KMS-11 (cell line): ENCODE results near the gene CNOT3.
"Not testable (repeated sequence)": the region's sequence is repeated elsewhere in the genome, so short reads cannot be mapped to it uniquely, and the experiment has no call there.

Source experiments
- H2AFZ ChIP-seq: fragments of 200-600 bp; sonication (generic); 2 replicates; pipeline ENCODE4 v1.6.1; 2016; ENCODE audit warnings: antibody characterized with exemption, mixed run types, low read depth
- H3K27ac ChIP-seq: fragments of 200-600 bp; sonication (generic); 2 replicates; pipeline ENCODE4 v1.6.1; 2016; ENCODE audit warnings: mild to moderate bottlenecking, mixed run types
- H3K27me3 ChIP-seq: fragments of 200-600 bp; sonication (generic); 2 replicates; pipeline ENCODE4 v1.6.1; 2017; ENCODE audit warnings: mild to moderate bottlenecking, low read depth, mixed run types, moderate library complexity; ENCODE audit not compliant: insufficient read depth
- H3K36me3 ChIP-seq: fragments of 200-600 bp; sonication (generic); 2 replicates; pipeline ENCODE4 v1.6.1; 2017; ENCODE audit warnings: mild to moderate bottlenecking, mixed run types; ENCODE audit not compliant: insufficient read depth
- H3K4me1 ChIP-seq: fragments of 200-600 bp; sonication (generic); 2 replicates; pipeline ENCODE4 v1.6.1; 2016; ENCODE audit warnings: mild to moderate bottlenecking, low read depth, mixed run types; ENCODE audit not compliant: poor library complexity, severe bottlenecking
- H3K4me2 ChIP-seq: fragments of 200-600 bp; sonication (generic); 2 replicates; pipeline ENCODE4 v1.7.0; 2016; ENCODE audit warnings: mild to moderate bottlenecking, mixed run types
- H3K4me3 ChIP-seq: fragments of 200-600 bp; sonication (generic); IDR thresholded peaks from 2 replicates; pipeline ENCODE4 v1.6.1; 2017; ENCODE audit warnings: low read depth, low read length, mixed read lengths; ENCODE audit not compliant: insufficient read depth
- H3K79me2 ChIP-seq: fragments of 200-600 bp; sonication (generic); 2 replicates; pipeline ENCODE4 v1.6.1; 2016; ENCODE audit warnings: low read depth, mixed run types; ENCODE audit not compliant: insufficient read depth
- H3K9ac ChIP-seq: fragments of 200-600 bp; sonication (generic); 2 replicates; pipeline ENCODE4 v1.6.1; 2016; ENCODE audit warnings: mild to moderate bottlenecking, mixed run types
- H4K20me1 ChIP-seq: fragments of 200-600 bp; sonication (generic); 2 replicates; pipeline ENCODE4 v1.6.1; 2016; ENCODE audit warnings: mild to moderate bottlenecking, mixed run types; ENCODE audit not compliant: insufficient read depth
- TF ChIP-seq, protein P1 (sequence below): fragments of 200-600 bp; sonication (generic); conservative IDR thresholded peaks from 2 replicates; pipeline ENCODE4 v1.6.1; 2017; ENCODE audit warnings: low read depth, mild to moderate bottlenecking, antibody characterized with exemption, low read length, moderate library complexity, mixed read lengths

CNOT3 gene

DNA sequence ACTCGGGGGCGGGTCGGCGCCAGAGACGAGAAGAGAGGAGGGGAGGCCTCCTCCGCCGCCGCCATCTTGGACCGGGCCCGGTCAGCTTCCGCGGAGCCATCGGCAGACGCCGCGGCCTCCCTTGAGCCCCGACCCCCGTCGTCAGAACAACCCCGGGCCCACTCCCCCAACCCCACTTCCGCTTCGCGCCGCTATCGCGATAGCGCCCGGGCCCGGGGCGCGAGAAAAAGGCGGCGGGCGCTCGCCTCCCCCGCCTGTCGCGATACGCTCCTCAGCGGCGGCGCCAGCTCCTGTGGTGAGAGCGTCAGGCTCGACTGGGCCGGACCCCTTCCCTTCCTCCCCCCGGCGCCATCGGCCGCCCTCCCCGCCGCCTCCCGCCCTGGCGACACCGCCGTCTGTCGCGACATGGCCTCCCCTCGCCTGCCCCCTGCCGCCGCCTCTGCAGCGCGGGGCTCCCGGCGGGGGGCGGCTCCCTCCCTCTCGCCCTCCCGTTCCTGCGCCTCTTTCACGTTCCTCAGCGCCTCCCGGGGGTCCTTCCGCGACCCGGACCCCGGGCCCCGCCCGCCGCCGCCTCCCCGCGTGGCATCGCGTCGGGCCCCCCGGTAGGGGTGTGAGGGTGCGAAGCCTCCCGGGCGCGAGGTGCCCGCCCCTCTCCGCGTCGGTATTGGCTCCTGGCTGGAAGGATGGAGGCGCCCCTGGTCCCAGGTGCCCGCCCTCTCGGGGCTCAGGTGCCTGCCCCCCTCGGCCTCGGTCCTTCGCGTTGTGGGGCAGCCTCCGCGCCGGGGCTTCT lies at the start of gene CNOT3:
TSS of gene CNOT3 (plus strand) at position 64 of the 790 bp plus-strand sequence. CDS start 5,217 bp downstream, outside the sequence.
- H3K4me2 ChIP-seq = peak within 1 kb of the TSS; percentile 95
- TF ChIP-seq, protein P1, sequence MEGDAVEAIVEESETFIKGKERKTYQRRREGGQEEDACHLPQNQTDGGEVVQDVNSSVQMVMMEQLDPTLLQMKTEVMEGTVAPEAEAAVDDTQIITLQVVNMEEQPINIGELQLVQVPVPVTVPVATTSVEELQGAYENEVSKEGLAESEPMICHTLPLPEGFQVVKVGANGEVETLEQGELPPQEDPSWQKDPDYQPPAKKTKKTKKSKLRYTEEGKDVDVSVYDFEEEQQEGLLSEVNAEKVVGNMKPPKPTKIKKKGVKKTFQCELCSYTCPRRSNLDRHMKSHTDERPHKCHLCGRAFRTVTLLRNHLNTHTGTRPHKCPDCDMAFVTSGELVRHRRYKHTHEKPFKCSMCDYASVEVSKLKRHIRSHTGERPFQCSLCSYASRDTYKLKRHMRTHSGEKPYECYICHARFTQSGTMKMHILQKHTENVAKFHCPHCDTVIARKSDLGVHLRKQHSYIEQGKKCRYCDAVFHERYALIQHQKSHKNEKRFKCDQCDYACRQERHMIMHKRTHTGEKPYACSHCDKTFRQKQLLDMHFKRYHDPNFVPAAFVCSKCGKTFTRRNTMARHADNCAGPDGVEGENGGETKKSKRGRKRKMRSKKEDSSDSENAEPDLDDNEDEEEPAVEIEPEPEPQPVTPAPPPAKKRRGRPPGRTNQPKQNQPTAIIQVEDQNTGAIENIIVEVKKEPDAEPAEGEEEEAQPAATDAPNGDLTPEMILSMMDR = no peak
- peak within 1 kb of the TSS; percentile 31 for H3K4me3 ChIP-seq
- H3K36me3 ChIP-seq = no peaks in the 10 kb centered on the region
- peak within 1 kb of the TSS; percentile 84 for H3K27ac ChIP-seq
- no peaks in the 10 kb centered on the region for H3K27me3 ChIP-seq
- H3K4me1 ChIP-seq = peaks cover 16% of the 10 kb centered on the region
- peaks cover 51% of the 10 kb centered on the region for H3K79me2 ChIP-seq
- H2AFZ ChIP-seq = peak within 1 kb of the TSS; percentile 72
- H3K9ac ChIP-seq = peak within 1 kb of the TSS; percentile 99
- H4K20me1 ChIP-seq = no peaks in the 10 kb centered on the region

DNA sequence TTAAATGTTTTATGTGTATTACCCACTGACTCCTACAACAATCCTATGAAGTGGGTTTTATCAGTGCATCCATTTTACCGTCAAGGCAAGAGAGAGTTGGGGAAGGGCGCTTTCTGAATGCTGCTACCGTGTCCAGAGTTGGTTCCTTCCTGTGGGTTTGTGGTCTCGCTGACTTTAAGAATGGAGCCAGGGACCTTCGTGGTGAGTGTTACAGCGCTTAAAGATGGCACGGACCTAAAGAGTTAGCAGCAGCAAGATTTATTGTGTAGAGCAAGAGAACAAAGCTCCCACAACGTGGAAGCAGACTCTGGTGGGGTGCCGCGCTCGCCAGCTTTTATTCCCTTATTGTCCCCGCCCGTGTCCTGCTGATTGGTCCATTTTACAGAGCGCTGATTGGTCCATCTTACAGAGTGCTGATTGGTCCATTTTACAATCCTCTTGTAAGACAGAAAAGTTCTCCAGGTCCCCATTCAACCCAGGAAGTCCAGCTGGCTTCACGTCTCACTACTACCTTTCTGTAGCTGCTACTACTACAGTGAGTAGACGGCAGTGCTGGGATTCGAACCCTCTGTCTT lies 43.0 kb upstream of the CNOT3 start:
- Histone ChIP-seq H3K9ac (no peak overlapping the region), H2AFZ (no peak overlapping the region), H3K36me3 (no peaks in the 10 kb centered on the region), H4K20me1 (no peaks in the 10 kb centered on the region), H3K4me1 (no peaks in the 10 kb centered on the region), H3K27ac (no peak overlapping the region), H3K79me2 (no peaks in the 10 kb centered on the region), H3K4me3 (no peak overlapping the region), H3K27me3 (peaks cover 4% of the 10 kb centered on the region; the same call in 1 of the 2 replicates), H3K4me2 (no peak overlapping the region)
- TF ChIP-seq, protein P1 = no peak

DNA sequence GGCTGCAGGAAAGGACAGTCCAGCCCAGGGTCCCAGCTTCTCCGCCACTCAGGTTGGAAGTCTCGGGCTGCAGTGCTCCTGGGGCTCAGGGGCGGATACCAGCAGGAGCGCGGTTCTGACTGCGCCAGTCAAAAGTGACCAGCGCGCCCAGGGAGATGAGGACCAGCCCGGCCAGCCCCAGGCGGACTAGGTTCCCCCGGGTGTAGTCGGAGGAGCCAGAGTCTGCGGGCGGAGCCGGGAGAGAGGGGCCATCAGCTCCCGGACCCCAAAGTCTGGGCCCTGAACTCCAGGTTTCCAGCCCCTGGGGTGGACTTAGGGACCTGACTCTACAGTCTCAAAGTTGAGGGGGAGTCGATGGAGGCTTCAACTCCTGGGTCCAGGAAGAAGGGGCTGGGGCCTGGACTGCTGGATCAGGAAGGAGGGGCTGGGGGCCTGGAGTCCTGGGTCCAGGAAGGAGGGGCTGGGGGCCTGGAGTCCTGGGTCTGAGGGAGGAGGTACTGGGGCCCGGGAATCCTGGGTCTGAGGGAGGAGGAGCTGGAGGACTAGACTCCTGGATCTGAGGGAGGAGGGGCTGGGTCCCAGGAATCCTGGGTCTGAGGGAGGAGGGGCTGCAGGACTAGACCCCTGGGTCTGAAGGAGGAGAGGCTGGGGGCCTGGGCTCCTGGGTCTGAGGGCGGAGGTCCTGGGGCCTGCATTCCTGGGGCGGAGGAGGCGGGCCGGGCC lies 42.3 kb upstream of the CNOT3 start:
- no peaks in the 10 kb centered on the region for H3K36me3 ChIP-seq
- no peaks in the 10 kb centered on the region for H4K20me1 ChIP-seq
- H3K4me3 ChIP-seq = no peak overlapping the region
- no peak overlapping the region for H2AFZ ChIP-seq
- TF ChIP-seq, protein P1 = no peak
- no peaks in the 10 kb centered on the region for H3K4me1 ChIP-seq
- no peak overlapping the region for H3K9ac ChIP-seq
- no peak overlapping the region for H3K27ac ChIP-seq
- H3K79me2 ChIP-seq = no peaks in the 10 kb centered on the region
- peaks cover 4% of the 10 kb centered on the region; the same call in 1 of the 2 replicates for H3K27me3 ChIP-seq
- H3K4me2 ChIP-seq = no peak overlapping the region

DNA sequence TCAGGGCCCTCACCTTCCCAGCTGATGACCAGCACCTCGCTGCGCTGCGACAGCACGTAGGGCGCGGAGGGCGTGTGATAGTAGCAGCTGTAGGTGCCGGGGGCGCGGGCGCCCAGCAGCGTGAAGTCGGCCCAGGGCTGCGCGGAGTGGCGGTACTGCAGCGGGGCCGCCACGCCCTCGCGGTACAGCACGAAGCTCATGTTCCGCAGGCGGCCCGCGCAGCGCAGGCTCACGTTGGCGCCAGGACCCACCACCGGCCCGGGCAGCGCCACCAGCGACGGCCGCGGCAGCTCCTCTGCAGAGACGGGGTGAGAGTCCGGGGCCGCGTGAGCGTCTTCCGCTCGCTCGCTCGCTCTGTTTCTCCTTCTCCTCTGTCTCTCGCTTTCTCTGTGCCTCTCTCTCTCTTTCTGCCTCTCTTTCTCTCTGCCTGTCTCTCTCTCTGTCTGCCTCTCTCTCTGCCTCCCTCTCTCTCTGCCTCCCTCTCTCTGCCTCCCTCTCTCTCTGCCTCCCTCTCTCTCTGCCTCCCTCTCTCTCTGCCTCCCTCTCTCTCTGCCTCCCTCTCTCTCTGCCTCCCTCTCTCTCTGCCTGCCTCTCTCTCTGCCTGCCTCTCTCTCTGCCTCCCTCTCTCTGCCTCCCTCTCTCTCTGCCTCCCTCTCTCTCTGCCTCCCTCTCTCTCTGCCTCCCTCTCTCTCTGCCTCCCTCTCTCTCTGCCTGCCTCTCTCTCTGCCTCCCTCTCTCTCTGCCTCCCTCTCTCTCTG lies 41.5 kb upstream of the CNOT3 start:
- not testable (repeated sequence) for H4K20me1 ChIP-seq, H3K36me3 ChIP-seq, H3K4me2 ChIP-seq, H3K9ac ChIP-seq, H3K4me1 ChIP-seq, H3K27me3 ChIP-seq, H3K79me2 ChIP-seq, H3K4me3 ChIP-seq, H3K27ac ChIP-seq
- H2AFZ ChIP-seq = peak overlapping the region; percentile 71; the same call in 1 of the 2 replicates
